HEK293 (cell line): ENCODE measurements around the gene DNAJC22.

Experiments used
- BCL11A ChIP-seq: fragments of 450-650 bp; formaldehyde crosslinking; IDR thresholded peaks from 2 replicates; pipeline ENCODE4 v1.5.1; 2016; ENCODE audit warnings: low read depth, missing biosample characterization, missing genetic modification characterization
- GLI4 ChIP-seq: fragments of 450-650 bp; formaldehyde crosslinking; IDR thresholded peaks from 2 replicates; pipeline ENCODE4 v1.5.1; 2016; ENCODE audit warnings: missing biosample characterization, missing genetic modification characterization
- HOXA7 ChIP-seq: sonication (generic); formaldehyde crosslinking; IDR thresholded peaks from 2 replicates; pipeline ENCODE4 v1.8.1; 2022; ENCODE audit warnings: missing genetic modification reagents, borderline replicate concordance
- HOXD13 ChIP-seq: sonication (generic); formaldehyde crosslinking; IDR thresholded peaks from 2 replicates; pipeline ENCODE4 v1.8.0; 2022; ENCODE audit warnings: missing genetic modification reagents, borderline replicate concordance
- KLF7 ChIP-seq: fragments of 450-650 bp; formaldehyde crosslinking; IDR thresholded peaks from 2 replicates; pipeline ENCODE4 v1.5.1; 2016; ENCODE audit warnings: missing biosample characterization, missing genetic modification characterization, borderline replicate concordance
- KLF8 ChIP-seq: fragments of 450-650 bp; formaldehyde crosslinking; IDR thresholded peaks from 2 replicates; pipeline ENCODE4 v1.5.1; 2016; ENCODE audit warnings: missing biosample characterization, missing genetic modification characterization
- SP3 ChIP-seq: fragments of 450-650 bp; formaldehyde crosslinking; IDR thresholded peaks from 2 replicates; pipeline ENCODE4 v1.5.1; 2016; ENCODE audit warnings: missing biosample characterization, missing genetic modification characterization
- TRIM28 ChIP-seq: IDR thresholded peaks from 2 replicates; pipeline ENCODE4 v1.6.1; 2011; ENCODE audit warnings: low read length, control low read depth, borderline replicate concordance
- WT1 ChIP-seq: fragments of 450-650 bp; formaldehyde crosslinking; IDR thresholded peaks from 2 replicates; pipeline ENCODE4 v1.5.1; 2016; ENCODE audit warnings: missing biosample characterization, missing genetic modification characterization
- ZBTB17 ChIP-seq: fragments of 450-650 bp; formaldehyde crosslinking; IDR thresholded peaks from 2 replicates; pipeline ENCODE4 v1.5.1; 2016; ENCODE audit warnings: missing biosample characterization, missing genetic modification characterization
- ZBTB48 ChIP-seq: fragments of 450-650 bp; formaldehyde crosslinking; IDR thresholded peaks from 2 replicates; pipeline ENCODE4 v1.5.1; 2016; ENCODE audit warnings: missing biosample characterization, missing genetic modification characterization
- ZNF132 ChIP-seq: fragments of 450-650 bp; formaldehyde crosslinking; IDR thresholded peaks from 2 replicates; pipeline ENCODE4 v1.5.1; 2017; ENCODE audit warnings: missing biosample characterization, missing genetic modification characterization, borderline replicate concordance
- ZNF157 ChIP-seq: fragments of 450-650 bp; formaldehyde crosslinking; IDR thresholded peaks from 2 replicates; pipeline ENCODE4 v1.5.1; 2016; ENCODE audit warnings: missing biosample characterization, missing genetic modification characterization
- ZNF214 ChIP-seq: fragments of 450-650 bp; formaldehyde crosslinking; IDR thresholded peaks from 2 replicates; pipeline ENCODE4 v1.5.1; 2017; ENCODE audit warnings: missing biosample characterization, mild to moderate bottlenecking, missing genetic modification characterization, borderline replicate concordance
- ZNF335 ChIP-seq: fragments of 450-650 bp; formaldehyde crosslinking; conservative IDR thresholded peaks from 2 replicates; pipeline ENCODE4 v1.5.1; 2016; ENCODE audit warnings: missing biosample characterization, missing genetic modification characterization
- ZNF354C ChIP-seq: fragments of 450-650 bp; formaldehyde crosslinking; IDR thresholded peaks from 2 replicates; pipeline ENCODE4 v1.5.1; 2016; ENCODE audit warnings: missing biosample characterization, missing genetic modification characterization, low read depth, borderline replicate concordance
- ZNF561 ChIP-seq: fragments of 450-650 bp; IDR thresholded peaks from 2 replicates; pipeline ENCODE4 v1.5.1; 2018; ENCODE audit warnings: missing biosample characterization, missing genetic modification characterization, borderline replicate concordance
- ZNF571 ChIP-seq: fragments of 450-650 bp; formaldehyde crosslinking; IDR thresholded peaks from 2 replicates; pipeline ENCODE4 v1.5.0; 2017; ENCODE audit warnings: missing biosample characterization, missing genetic modification characterization
- ZNF660 ChIP-seq: fragments of 450-650 bp; IDR thresholded peaks from 2 replicates; pipeline ENCODE4 v1.5.1; 2018; ENCODE audit warnings: missing biosample characterization, mild to moderate bottlenecking, missing genetic modification characterization
- ZNF792 ChIP-seq: fragments of 450-650 bp; formaldehyde crosslinking; IDR thresholded peaks from 2 replicates; pipeline ENCODE4 v1.5.1; 2016; ENCODE audit warnings: missing biosample characterization, missing genetic modification characterization
- TF ChIP-seq, protein P1 (sequence below): fragments of 450-650 bp; IDR thresholded peaks from 2 replicates; pipeline ENCODE4 v1.5.1; 2018; ENCODE audit warnings: missing biosample characterization, missing genetic modification characterization
- TF ChIP-seq, protein P2 (sequence below): fragments of 450-650 bp; formaldehyde crosslinking; IDR thresholded peaks from 2 replicates; pipeline ENCODE4 v1.5.1; 2016; ENCODE audit warnings: missing biosample characterization, missing genetic modification characterization
- TF ChIP-seq, protein P3 (sequence below): fragments of 450-650 bp; formaldehyde crosslinking; IDR thresholded peaks from 2 replicates; pipeline ENCODE4 v1.5.1; 2016; ENCODE audit warnings: missing biosample characterization, missing genetic modification characterization
- TF ChIP-seq, protein P4 (sequence below): fragments of 450-650 bp; formaldehyde crosslinking; IDR thresholded peaks from 2 replicates; pipeline ENCODE4 v1.5.1; 2016; ENCODE audit warnings: missing biosample characterization, missing genetic modification characterization
- TF ChIP-seq, protein P5 (sequence below): fragments of 450-650 bp; formaldehyde crosslinking; IDR thresholded peaks from 2 replicates; pipeline ENCODE4 v1.5.1; 2016; ENCODE audit warnings: missing biosample characterization, missing genetic modification characterization
- TF ChIP-seq, protein P6 (sequence below): fragments of 450-650 bp; formaldehyde crosslinking; IDR thresholded peaks from 2 replicates; pipeline ENCODE4 v1.5.1; 2017; ENCODE audit warnings: missing biosample characterization, missing genetic modification characterization
- TF ChIP-seq, protein P7 (sequence below): fragments of 450-650 bp; formaldehyde crosslinking; IDR thresholded peaks from 2 replicates; pipeline ENCODE4 v1.5.1; 2016; ENCODE audit warnings: missing biosample characterization, missing genetic modification characterization

The DNAJC22 gene

DNA sequence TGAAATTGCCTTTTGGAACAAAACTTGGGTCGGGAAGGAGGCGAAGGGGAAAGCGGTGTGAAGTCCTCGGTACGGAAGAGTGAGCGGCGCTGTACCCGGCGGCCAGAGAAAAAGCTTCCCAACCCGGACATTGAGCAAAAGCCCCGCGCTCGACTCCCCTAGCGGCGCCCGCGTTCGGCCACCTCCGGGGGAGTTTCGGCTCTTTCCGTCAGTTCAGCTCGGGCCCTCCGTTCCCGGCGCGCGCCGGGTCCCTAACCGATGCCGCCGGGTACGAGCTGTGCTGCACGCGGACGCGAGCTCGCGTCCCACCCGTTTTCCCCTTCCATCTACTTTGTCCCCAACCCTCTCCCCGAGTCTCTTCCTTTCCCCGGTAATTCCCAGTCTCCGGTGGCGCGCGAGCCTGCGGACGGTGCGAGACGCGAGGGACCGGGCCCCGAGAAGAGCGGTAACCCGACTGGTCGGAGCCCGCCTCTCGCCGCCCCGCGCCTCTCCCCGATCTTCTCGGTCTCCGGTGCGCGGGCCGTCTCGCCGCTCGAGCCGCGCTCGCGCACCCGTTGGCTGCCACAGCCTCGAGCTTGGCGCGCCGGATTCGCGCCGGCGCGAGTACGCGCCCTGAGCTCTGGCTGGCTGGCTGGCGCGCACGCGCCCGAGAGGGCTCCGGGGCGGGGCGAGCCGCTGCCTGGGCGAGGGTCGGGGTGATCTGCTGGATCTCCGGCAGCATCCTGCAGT, 20.1 kb downstream of the DNAJC22 start (continued):
- peak; percentile 24; the same call in 1 of the 2 replicates for TF ChIP-seq SP3 (tag by site-specific recombination)
- peak; percentile 14; the same call in 1 of the 2 replicates for TF ChIP-seq WT1
- TF ChIP-seq, protein P1, sequence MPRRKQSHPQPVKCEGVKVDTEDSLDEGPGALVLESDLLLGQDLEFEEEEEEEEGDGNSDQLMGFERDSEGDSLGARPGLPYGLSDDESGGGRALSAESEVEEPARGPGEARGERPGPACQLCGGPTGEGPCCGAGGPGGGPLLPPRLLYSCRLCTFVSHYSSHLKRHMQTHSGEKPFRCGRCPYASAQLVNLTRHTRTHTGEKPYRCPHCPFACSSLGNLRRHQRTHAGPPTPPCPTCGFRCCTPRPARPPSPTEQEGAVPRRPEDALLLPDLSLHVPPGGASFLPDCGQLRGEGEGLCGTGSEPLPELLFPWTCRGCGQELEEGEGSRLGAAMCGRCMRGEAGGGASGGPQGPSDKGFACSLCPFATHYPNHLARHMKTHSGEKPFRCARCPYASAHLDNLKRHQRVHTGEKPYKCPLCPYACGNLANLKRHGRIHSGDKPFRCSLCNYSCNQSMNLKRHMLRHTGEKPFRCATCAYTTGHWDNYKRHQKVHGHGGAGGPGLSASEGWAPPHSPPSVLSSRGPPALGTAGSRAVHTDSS (tag by site-specific recombination) = no peak
- TF ChIP-seq ZNF132 = no peak
- TF ChIP-seq ZNF561 = peak; percentile 64; the same call in 1 of the 2 replicates
- TF ChIP-seq, protein P2, sequence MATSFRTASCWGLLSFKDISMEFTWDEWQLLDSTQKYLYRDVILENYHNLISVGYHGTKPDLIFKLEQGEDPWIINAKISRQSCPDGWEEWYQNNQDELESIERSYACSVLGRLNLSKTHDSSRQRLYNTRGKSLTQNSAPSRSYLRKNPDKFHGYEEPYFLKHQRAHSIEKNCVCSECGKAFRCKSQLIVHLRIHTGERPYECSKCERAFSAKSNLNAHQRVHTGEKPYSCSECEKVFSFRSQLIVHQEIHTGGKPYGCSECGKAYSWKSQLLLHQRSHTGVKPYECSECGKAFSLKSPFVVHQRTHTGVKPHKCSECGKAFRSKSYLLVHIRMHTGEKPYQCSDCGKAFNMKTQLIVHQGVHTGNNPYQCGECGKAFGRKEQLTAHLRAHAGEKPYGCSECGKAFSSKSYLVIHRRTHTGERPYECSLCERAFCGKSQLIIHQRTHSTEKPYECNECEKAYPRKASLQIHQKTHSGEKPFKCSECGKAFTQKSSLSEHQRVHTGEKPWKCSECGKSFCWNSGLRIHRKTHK = no peak
- no peak for TF ChIP-seq ZNF157
- TF ChIP-seq GLI4 = no peak
- peak; percentile 91 for TF ChIP-seq ZBTB17 (tag by site-specific recombination)
- no peak for TF ChIP-seq HOXA7 (CRISPR knock-in tag)
- TF ChIP-seq, protein P3, sequence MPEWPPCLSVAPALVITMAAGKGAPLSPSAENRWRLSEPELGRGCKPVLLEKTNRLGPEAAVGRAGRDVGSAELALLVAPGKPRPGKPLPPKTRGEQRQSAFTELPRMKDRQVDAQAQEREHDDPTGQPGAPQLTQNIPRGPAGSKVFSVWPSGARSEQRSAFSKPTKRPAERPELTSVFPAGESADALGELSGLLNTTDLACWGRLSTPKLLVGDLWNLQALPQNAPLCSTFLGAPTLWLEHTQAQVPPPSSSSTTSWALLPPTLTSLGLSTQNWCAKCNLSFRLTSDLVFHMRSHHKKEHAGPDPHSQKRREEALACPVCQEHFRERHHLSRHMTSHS (tag by site-specific recombination) = no peak
- TF ChIP-seq ZNF660 (tag by site-specific recombination) = peak; percentile 77
- TF ChIP-seq ZBTB48 = peak; percentile 97
- TF ChIP-seq, protein P4, sequence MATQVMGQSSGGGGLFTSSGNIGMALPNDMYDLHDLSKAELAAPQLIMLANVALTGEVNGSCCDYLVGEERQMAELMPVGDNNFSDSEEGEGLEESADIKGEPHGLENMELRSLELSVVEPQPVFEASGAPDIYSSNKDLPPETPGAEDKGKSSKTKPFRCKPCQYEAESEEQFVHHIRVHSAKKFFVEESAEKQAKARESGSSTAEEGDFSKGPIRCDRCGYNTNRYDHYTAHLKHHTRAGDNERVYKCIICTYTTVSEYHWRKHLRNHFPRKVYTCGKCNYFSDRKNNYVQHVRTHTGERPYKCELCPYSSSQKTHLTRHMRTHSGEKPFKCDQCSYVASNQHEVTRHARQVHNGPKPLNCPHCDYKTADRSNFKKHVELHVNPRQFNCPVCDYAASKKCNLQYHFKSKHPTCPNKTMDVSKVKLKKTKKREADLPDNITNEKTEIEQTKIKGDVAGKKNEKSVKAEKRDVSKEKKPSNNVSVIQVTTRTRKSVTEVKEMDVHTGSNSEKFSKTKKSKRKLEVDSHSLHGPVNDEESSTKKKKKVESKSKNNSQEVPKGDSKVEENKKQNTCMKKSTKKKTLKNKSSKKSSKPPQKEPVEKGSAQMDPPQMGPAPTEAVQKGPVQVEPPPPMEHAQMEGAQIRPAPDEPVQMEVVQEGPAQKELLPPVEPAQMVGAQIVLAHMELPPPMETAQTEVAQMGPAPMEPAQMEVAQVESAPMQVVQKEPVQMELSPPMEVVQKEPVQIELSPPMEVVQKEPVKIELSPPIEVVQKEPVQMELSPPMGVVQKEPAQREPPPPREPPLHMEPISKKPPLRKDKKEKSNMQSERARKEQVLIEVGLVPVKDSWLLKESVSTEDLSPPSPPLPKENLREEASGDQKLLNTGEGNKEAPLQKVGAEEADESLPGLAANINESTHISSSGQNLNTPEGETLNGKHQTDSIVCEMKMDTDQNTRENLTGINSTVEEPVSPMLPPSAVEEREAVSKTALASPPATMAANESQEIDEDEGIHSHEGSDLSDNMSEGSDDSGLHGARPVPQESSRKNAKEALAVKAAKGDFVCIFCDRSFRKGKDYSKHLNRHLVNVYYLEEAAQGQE (tag by site-specific recombination) = no peak
- TF ChIP-seq TRIM28 = no peak
- TF ChIP-seq ZNF214 (tag by site-specific recombination) = no peak
- no peak for TF ChIP-seq ZNF571 (tag by site-specific recombination)
- TF ChIP-seq ZNF335 (tag by site-specific recombination) = peak; percentile 96
- no peak for TF ChIP-seq HOXD13 (CRISPR knock-in tag)
- TF ChIP-seq ZNF792 (tag by site-specific recombination) = 0 out of 2 replicates have a peak, but pooled peaks have one; percentile 63
- TF ChIP-seq BCL11A (tag by site-specific recombination) = no peak
- TF ChIP-seq KLF7 (tag by site-specific recombination) = peak; percentile 33; the same call in 1 of the 2 replicates
- TF ChIP-seq, protein P5, sequence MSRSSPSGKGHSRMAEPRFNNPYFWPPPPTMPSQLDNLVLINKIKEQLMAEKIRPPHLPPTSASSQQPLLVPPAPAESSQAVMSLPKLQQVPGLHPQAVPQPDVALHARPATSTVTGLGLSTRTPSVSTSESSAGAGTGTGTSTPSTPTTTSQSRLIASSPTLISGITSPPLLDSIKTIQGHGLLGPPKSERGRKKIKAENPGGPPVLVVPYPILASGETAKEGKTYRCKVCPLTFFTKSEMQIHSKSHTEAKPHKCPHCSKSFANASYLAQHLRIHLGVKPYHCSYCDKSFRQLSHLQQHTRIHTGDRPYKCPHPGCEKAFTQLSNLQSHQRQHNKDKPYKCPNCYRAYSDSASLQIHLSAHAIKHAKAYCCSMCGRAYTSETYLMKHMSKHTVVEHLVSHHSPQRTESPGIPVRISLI = no peak
- TF ChIP-seq, protein P6, sequence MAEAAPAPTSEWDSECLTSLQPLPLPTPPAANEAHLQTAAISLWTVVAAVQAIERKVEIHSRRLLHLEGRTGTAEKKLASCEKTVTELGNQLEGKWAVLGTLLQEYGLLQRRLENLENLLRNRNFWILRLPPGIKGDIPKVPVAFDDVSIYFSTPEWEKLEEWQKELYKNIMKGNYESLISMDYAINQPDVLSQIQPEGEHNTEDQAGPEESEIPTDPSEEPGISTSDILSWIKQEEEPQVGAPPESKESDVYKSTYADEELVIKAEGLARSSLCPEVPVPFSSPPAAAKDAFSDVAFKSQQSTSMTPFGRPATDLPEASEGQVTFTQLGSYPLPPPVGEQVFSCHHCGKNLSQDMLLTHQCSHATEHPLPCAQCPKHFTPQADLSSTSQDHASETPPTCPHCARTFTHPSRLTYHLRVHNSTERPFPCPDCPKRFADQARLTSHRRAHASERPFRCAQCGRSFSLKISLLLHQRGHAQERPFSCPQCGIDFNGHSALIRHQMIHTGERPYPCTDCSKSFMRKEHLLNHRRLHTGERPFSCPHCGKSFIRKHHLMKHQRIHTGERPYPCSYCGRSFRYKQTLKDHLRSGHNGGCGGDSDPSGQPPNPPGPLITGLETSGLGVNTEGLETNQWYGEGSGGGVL = no peak
- no peak for TF ChIP-seq ZNF354C (tag by site-specific recombination)
- TF ChIP-seq, protein P7, sequence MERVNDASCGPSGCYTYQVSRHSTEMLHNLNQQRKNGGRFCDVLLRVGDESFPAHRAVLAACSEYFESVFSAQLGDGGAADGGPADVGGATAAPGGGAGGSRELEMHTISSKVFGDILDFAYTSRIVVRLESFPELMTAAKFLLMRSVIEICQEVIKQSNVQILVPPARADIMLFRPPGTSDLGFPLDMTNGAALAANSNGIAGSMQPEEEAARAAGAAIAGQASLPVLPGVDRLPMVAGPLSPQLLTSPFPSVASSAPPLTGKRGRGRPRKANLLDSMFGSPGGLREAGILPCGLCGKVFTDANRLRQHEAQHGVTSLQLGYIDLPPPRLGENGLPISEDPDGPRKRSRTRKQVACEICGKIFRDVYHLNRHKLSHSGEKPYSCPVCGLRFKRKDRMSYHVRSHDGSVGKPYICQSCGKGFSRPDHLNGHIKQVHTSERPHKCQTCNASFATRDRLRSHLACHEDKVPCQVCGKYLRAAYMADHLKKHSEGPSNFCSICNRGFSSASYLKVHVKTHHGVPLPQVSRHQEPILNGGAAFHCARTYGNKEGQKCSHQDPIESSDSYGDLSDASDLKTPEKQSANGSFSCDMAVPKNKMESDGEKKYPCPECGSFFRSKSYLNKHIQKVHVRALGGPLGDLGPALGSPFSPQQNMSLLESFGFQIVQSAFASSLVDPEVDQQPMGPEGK (tag by site-specific recombination) = no peak; the same call in 1 of the 2 replicates
- peak; percentile 58; the same call in 1 of the 2 replicates for TF ChIP-seq KLF8 (tag by site-specific recombination)
